Peyer's patch (tissue), 4 donors: ENCODE measurements around the gene BBLN. TPM values are rescaled to one million over a fixed set of nuclear protein-coding genes. Genes with fewer than 3 reads are reported as not detected.

Experiments used
- DNase-seq, 3 donors: peaks; one replicate each; pipeline ENCODE4 v3.0.0-alpha.2; 2017 to 2019
- H3K27ac ChIP-seq, 4 donors: fragments of 200-600 bp; sonication (generic); one replicate each; pipeline ENCODE4 v1.5.1; 2016 to 2019
- H3K27me3 ChIP-seq, 2 donors: fragments of 200-600 bp; sonication (generic); one replicate each; pipeline ENCODE4 v1.5.1; 2019
- H3K36me3 ChIP-seq, 3 donors: fragments of 200-600 bp; sonication (generic); one replicate each; pipeline ENCODE4 v1.5.1; 2016 to 2019
- H3K4me1 ChIP-seq, 4 donors: fragments of 200-600 bp; sonication (generic); one replicate each; pipeline ENCODE4 v1.5.1; 2016 to 2019
- H3K4me3 ChIP-seq, 4 donors: fragments of 200-600 bp; sonication (generic); 1 replicate in 3 of 4; 2 replicates in 1 of 4; pipeline ENCODE4 v1.5.1; 2016 to 2019; ENCODE audit warnings: mild to moderate bottlenecking in 1 of 4
- H3K9me3 ChIP-seq, 4 donors: fragments of 200-600 bp; sonication (generic); one replicate each; pipeline ENCODE4 v1.5.1; 2016 to 2019; ENCODE audit warnings: mild to moderate bottlenecking in 1 of 4
- POLR2A ChIP-seq, 2 donors: fragments of 450-650 bp; IDR thresholded peaks; one replicate each; pipeline ENCODE4 v1.5.1; 2017; ENCODE audit warnings: antibody characterized with exemption in 2 of 2, mild to moderate bottlenecking in 2 of 2, moderate library complexity in 2 of 2
- total RNA-seq, 4 donors: library from RNA; depleted of rRNA; stranded (reverse); fragments of >200 nt; gene quantifications; one replicate each; pipeline ENCODE4 v1.1.0, GENCODE V29; 2016
- TF ChIP-seq, protein P1 (sequence below), 6 experiments: fragments of 450-650 bp in 4 of 6; fragments of 200-600 bp in 2 of 6; sonication (generic) in 1 of 6; IDR thresholded peaks; one replicate each; pipeline ENCODE4 v1.5.1; 2017 to 2019; ENCODE audit warnings: antibody characterized with exemption in 6 of 6, mild to moderate bottlenecking in 3 of 6, moderate library complexity in 1 of 6

The BBLN gene
- total RNA-seq, 4 donors from 2014 or later, result 38.8 to 93.7 (median 70.2) TPM

DNA sequence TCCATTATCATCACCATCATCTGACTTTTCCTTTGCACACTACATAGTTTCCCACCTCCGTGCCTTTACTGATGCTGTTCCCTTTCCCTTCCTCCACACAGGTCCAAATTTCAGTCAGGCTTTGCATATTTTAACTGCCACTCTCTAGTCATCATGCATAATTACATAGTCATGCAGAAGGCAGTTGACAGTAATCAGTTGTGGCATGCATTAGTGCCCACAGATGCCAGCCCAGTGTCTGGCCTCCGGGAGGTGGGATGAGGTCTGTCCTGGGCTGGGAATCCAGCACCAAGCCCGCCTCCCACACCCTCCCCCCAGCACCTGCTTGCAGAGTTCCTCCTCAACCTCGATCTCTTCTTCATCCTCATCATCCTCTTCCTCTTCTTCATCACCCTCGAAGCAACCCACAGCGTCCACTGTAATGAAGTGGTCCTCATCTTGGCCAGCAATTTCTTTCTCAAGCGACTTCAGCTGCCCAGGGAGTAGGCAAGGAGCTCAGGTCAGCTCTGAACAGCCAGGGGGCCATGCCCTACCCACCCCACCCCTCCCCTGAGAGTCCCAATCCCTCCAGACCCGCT lies 8.8 kb downstream of the BBLN start:
- H3K4me1 ChIP-seq, result no peaks in the 10 kb centered on the region
- no peak overlapping the region for H3K27ac ChIP-seq
- H3K36me3 ChIP-seq, result peaks cover 0 to 76% (median 0%) of the 10 kb centered on the region in 3 donors
- TF ChIP-seq, protein P1, sequence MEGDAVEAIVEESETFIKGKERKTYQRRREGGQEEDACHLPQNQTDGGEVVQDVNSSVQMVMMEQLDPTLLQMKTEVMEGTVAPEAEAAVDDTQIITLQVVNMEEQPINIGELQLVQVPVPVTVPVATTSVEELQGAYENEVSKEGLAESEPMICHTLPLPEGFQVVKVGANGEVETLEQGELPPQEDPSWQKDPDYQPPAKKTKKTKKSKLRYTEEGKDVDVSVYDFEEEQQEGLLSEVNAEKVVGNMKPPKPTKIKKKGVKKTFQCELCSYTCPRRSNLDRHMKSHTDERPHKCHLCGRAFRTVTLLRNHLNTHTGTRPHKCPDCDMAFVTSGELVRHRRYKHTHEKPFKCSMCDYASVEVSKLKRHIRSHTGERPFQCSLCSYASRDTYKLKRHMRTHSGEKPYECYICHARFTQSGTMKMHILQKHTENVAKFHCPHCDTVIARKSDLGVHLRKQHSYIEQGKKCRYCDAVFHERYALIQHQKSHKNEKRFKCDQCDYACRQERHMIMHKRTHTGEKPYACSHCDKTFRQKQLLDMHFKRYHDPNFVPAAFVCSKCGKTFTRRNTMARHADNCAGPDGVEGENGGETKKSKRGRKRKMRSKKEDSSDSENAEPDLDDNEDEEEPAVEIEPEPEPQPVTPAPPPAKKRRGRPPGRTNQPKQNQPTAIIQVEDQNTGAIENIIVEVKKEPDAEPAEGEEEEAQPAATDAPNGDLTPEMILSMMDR (IDR thresholded peaks at IDR 0.05), result no peak
- TF ChIP-seq POLR2A (IDR thresholded peaks at IDR 0.05), result no peak
- H3K9me3 ChIP-seq, result no peaks in the 10 kb centered on the region
- H3K27me3 ChIP-seq, result no peaks in the 10 kb centered on the region
- DNase-seq, result no peak
- no peak overlapping the region for H3K4me3 ChIP-seq

DNA sequence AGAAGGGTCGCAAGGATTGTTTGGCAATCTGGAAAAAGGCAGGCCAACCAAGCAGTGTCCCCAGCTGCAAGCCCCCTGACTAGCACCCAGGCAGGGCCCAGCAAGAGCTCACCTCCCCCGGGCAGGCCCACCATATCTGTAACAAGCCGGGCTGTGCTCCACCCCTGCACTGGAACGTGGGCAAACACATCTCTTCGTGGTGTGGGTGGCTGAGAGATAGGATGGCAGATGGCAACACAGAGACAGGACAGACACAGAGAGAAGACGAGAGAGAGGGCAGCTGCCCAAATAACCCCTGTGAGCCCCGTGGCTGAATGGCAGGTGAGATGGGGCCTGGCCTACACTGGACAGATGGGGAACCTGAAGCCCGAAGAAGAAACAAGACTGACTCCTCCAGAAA lies 9.4 kb downstream of the BBLN start:
- no peaks in the 10 kb centered on the region for H3K27me3 ChIP-seq
- no peak overlapping the region for H3K27ac ChIP-seq
- DNase-seq, result no peak
- TF ChIP-seq, protein P1 (IDR thresholded peaks at IDR 0.05), result no peak
- TF ChIP-seq POLR2A (IDR thresholded peaks at IDR 0.05), result no peak
- no peak overlapping the region for H3K4me3 ChIP-seq
- no peaks in the 10 kb centered on the region for H3K4me1 ChIP-seq
- H3K9me3 ChIP-seq, result no peaks in the 10 kb centered on the region
- H3K36me3 ChIP-seq, result peaks cover 0 to 75% (median 0%) of the 10 kb centered on the region in 3 donors

DNA sequence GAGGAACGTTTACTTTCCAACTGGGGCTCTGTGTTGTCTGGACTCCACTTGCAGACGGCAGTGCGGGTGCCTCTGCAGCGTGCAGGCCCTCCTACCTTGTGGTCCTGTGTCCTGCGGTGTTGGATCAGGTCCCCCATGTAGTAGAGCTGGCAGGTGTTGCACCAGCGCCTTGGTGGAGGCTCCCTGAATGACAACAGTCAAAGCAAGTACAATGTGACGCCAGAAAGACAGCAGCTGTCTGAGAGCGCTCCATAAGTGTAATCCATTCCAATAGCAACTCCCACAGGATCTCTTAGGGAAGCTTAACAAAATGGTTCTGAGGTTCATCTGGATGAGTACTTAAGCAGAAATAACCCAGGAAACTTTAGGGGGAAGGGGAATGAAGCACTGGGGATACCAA lies 9.9 kb downstream of the BBLN start:
- no peak for DNase-seq
- no peak overlapping the region for H3K27ac ChIP-seq

DNA sequence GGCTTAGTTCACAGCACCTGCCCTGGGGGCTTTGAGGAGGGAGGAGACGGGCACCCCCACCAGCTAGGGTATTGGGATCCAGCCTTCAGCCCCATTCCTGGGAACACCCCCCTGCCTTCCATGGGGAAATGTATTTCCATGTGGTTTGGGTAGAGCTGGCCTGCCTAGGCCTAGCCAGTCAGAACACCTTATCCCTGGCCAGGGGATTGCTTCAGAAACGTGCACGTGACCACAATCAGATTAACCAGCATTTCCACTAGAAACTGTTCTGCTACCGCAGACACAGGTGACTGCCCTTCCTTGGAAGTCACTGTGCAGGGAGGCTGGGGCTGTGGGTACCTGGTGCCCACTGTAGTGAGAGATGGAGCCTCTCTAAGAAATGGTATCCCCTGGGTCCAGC lies 14.0 kb downstream of the BBLN start:
- Histone ChIP-seq H3K27me3 (no peaks in the 10 kb centered on the region), H3K27ac (no peak overlapping the region), H3K36me3 (peaks cover 0 to 78% (median 0%) of the 10 kb centered on the region in 3 donors), H3K9me3 (no peaks in the 10 kb centered on the region), H3K4me3 (no peak overlapping the region), H3K4me1 (no peaks in the 10 kb centered on the region)
- TF ChIP-seq, protein P1 (IDR thresholded peaks at IDR 0.05), result no peak
- TF ChIP-seq POLR2A (IDR thresholded peaks at IDR 0.05), result no peak
- no peak for DNase-seq

More for the DNA sequence above, 9.9 kb downstream of the BBLN start:
- TF ChIP-seq, protein P1 (IDR thresholded peaks at IDR 0.05), result no peak
- no peak for TF ChIP-seq POLR2A (IDR thresholded peaks at IDR 0.05)
- Histone ChIP-seq H3K36me3 (peaks cover 0 to 75% (median 0%) of the 10 kb centered on the region in 3 donors), H3K27me3 (no peaks in the 10 kb centered on the region), H3K4me1 (no peaks in the 10 kb centered on the region), H3K9me3 (no peaks in the 10 kb centered on the region), H3K4me3 (no peak overlapping the region)

DNA sequence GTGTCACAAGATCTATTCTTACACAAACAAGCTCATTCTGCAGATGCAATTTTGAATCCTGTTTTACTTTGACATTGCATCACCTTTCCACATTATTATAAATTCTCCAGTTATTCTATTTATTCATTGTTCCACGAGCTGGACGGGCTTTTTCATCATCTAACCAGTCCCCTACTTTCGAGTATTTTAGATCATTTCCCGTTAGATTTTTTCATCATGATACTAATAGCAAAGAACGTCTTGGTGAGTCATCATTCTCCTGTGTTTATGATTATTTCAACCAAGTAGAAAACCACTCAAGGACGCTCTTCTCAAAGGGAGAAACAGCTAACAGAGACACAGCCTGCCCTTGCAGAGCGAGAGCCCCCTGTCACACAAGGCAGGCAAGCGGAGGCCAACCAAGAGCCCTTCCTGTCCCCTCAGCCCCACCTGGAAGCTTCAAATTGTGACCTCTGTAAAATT lies 15.1 kb downstream of the BBLN start:
- no peak overlapping the region for H3K4me3 ChIP-seq
- H3K27me3 ChIP-seq, result no peaks in the 10 kb centered on the region
- H3K9me3 ChIP-seq, result no peaks in the 10 kb centered on the region
- no peak for DNase-seq
- no peaks in the 10 kb centered on the region for H3K4me1 ChIP-seq
- H3K36me3 ChIP-seq, result peaks cover 0 to 78% (median 0%) of the 10 kb centered on the region in 3 donors
- TF ChIP-seq POLR2A (IDR thresholded peaks at IDR 0.05), result no peak
- TF ChIP-seq, protein P1 (IDR thresholded peaks at IDR 0.05), result no peak
- peak overlapping the region in 2 of 4 donors; percentile 38 to 57 for H3K27ac ChIP-seq
